ENCODE measurements around the gene AMBP.
"Not testable (repeated sequence)": the region's sequence is repeated elsewhere in the genome, so short reads cannot be mapped to it uniquely, and the experiment has no call there.

Gene AMBP

GRCh38 chr9:114050226-114050568 is 27.9 kb downstream of the AMBP start:
- no peak for DNase-seq

- no peak for DNase-seq
Observed at GRCh38 chr9:114049441-114050225, 28.5 kb downstream of the AMBP start.

GRCh38 chr9:114048533-114049415 is 29.3 kb downstream of the AMBP start:
- no peak for DNase-seq

- DNase-seq, result no peak
Observed at GRCh38 chr9:114047717-114048116, 30.4 kb downstream of the AMBP start.

- no peak for DNase-seq
Observed at GRCh38 chr9:114046875-114047274, 31.2 kb downstream of the AMBP start.

GRCh38 chr9:114046237-114046755 is 31.8 kb downstream of the AMBP start:
- DNase-seq, result no peak

- DNase-seq, result not testable (repeated sequence)
Observed at GRCh38 chr9:114043660-114044059, 34.4 kb downstream of the AMBP start.

GRCh38 chr9:114039484-114039883 is 38.6 kb downstream of the AMBP start:
- no peak for DNase-seq

- DNase-seq, result no peak
Observed at GRCh38 chr9:114038724-114039313, 39.3 kb downstream of the AMBP start.

- no peak for DNase-seq
Observed at GRCh38 chr9:114037961-114038723, 40.0 kb downstream of the AMBP start.

GRCh38 chr9:114037249-114037648 is 40.9 kb downstream of the AMBP start:
- no peak for DNase-seq

- no peak for DNase-seq
Observed at GRCh38 chr9:114035845-114036801, 42.0 kb downstream of the AMBP start.

GRCh38 chr9:114035221-114035844 is 42.8 kb downstream of the AMBP start:
- DNase-seq, result no peak

- no peak for DNase-seq
Observed at GRCh38 chr9:114034661-114035062, 43.4 kb downstream of the AMBP start.

- no peak for DNase-seq
Observed at GRCh38 chr9:114034196-114034595, 43.9 kb downstream of the AMBP start.

- DNase-seq, result no peak
Observed at GRCh38 chr9:114033397-114034103, 44.5 kb downstream of the AMBP start.

- DNase-seq, result no peak
Observed at GRCh38 chr9:114031948-114032840, 45.9 kb downstream of the AMBP start.

- DNase-seq, result no peak
Observed at GRCh38 chr9:114031037-114031630, 47.0 kb downstream of the AMBP start.

GRCh38 chr9:114030364-114030763 is 47.7 kb downstream of the AMBP start:
- DNase-seq, result no peak

All from NCI-H146 (cell line).